IPS DF 6.9 (cell line): Measurements from ENCODE around the gene POLR2M.

Experiments
- DNase-seq: peaks from one replicate; pipeline ENCODE4 v3.0.0-alpha.2; 2013; ENCODE audit warnings: low read depth, low spot score
- H3K27ac ChIP-seq: one replicate; pipeline ENCODE4 v1.5.1; 2013; ENCODE audit warnings: low read length, control low read depth
- H3K27me3 ChIP-seq: 2 replicates; pipeline ENCODE4 v1.6.1; 2013; ENCODE audit warnings: mild to moderate bottlenecking, low read length; ENCODE audit not compliant: control insufficient read depth, insufficient read depth
- H3K36me3 ChIP-seq: 2 replicates; pipeline ENCODE4 v1.6.1; 2013; ENCODE audit warnings: low read length; ENCODE audit not compliant: control insufficient read depth, insufficient read depth
- H3K4me1 ChIP-seq: 2 replicates; pipeline ENCODE4 v1.6.1; 2013; ENCODE audit warnings: low read length; ENCODE audit not compliant: control insufficient read depth, insufficient read depth
- H3K4me3 ChIP-seq: 2 replicates; pipeline ENCODE4 v1.5.1; 2013; ENCODE audit warnings: mild to moderate bottlenecking, low read length
- H3K9me3 ChIP-seq: 2 replicates; pipeline ENCODE4 v1.6.1; 2013; ENCODE audit warnings: low read length, inconsistent platforms; ENCODE audit not compliant: control insufficient read depth, insufficient read depth
- WGBS: extraction: QIAGEN DNeasy Blood & Tissue Kit; methylation state at CpG from one replicate; pipeline ENCODE4 v1.1.7; 2013; ENCODE audit warnings: mixed read lengths, missing lambda C conversion rate; ENCODE audit not compliant: insufficient read length, insufficient coverage; 5-methylcytosine and 5-hydroxymethylcytosine counted together

The POLR2M gene

GRCh38 chr15:57735891-57736290 lies 29.4 kb downstream of the POLR2M start:
- Histone ChIP-seq H3K27ac (no peak overlapping the region), H3K36me3 (no peaks in the 10 kb centered on the region), H3K27me3 (no peaks in the 10 kb centered on the region), H3K9me3 (no peaks in the 10 kb centered on the region; the same call in 1 of the 2 replicates), H3K4me3 (no peak overlapping the region), H3K4me1 (no peaks in the 10 kb centered on the region)
- WGBS = no CpG with 5 or more reads among the region's 4 CpGs
- no peak for DNase-seq

GRCh38 chr15:57736591-57736990 lies 30.1 kb downstream of the POLR2M start:
- H3K4me1 ChIP-seq = no peaks in the 10 kb centered on the region
- H3K4me3 ChIP-seq = no peak overlapping the region
- no peaks in the 10 kb centered on the region for H3K36me3 ChIP-seq
- no peak for DNase-seq
- WGBS = no CpG with 5 or more reads among the region's 2 CpGs
- H3K27ac ChIP-seq = no peak overlapping the region
- no peaks in the 10 kb centered on the region for H3K27me3 ChIP-seq
- H3K9me3 ChIP-seq = no peaks in the 10 kb centered on the region; the same call in 1 of the 2 replicates

GRCh38 chr15:57738734-57739237 lies 32.3 kb downstream of the POLR2M start:
- Histone ChIP-seq H3K27ac (no peak overlapping the region), H3K36me3 (no peaks in the 10 kb centered on the region), H3K27me3 (no peaks in the 10 kb centered on the region), H3K9me3 (no peaks in the 10 kb centered on the region; the same call in 1 of the 2 replicates), H3K4me3 (no peak overlapping the region), H3K4me1 (no peaks in the 10 kb centered on the region)
- WGBS = no CpG with 5 or more reads among the region's 1 CpG
- DNase-seq = no peak

GRCh38 chr15:57740048-57740447 lies 33.5 kb downstream of the POLR2M start:
- Histone ChIP-seq H3K4me3 (no peak overlapping the region), H3K27me3 (no peaks in the 10 kb centered on the region), H3K27ac (no peak overlapping the region), H3K9me3 (no peaks in the 10 kb centered on the region; the same call in 1 of the 2 replicates), H3K4me1 (no peaks in the 10 kb centered on the region), H3K36me3 (no peaks in the 10 kb centered on the region)
- no CpG with 5 or more reads among the region's 4 CpGs for WGBS
- no peak for DNase-seq

GRCh38 chr15:57741089-57741488 lies 34.6 kb downstream of the POLR2M start:
- WGBS = no CpG with 5 or more reads among the region's 3 CpGs
- DNase-seq = no peak
- H3K36me3 ChIP-seq = no peaks in the 10 kb centered on the region
- no peaks in the 10 kb centered on the region; the same call in 1 of the 2 replicates for H3K9me3 ChIP-seq
- H3K27ac ChIP-seq = no peak overlapping the region
- no peaks in the 10 kb centered on the region for H3K27me3 ChIP-seq
- H3K4me3 ChIP-seq = no peak overlapping the region
- no peaks in the 10 kb centered on the region for H3K4me1 ChIP-seq

GRCh38 chr15:57743424-57743823 lies 36.9 kb downstream of the POLR2M start:
- H3K27me3 ChIP-seq = no peaks in the 10 kb centered on the region
- no peaks in the 10 kb centered on the region for H3K9me3 ChIP-seq
- no peak for DNase-seq
- WGBS = no CpG with 5 or more reads among the region's 4 CpGs
- no peaks in the 10 kb centered on the region for H3K4me1 ChIP-seq
- H3K27ac ChIP-seq = no peak overlapping the region
- no peak overlapping the region for H3K4me3 ChIP-seq
- H3K36me3 ChIP-seq = no peaks in the 10 kb centered on the region

- H3K36me3 ChIP-seq = no peaks in the 10 kb centered on the region
- H3K27ac ChIP-seq = no peak overlapping the region
- H3K9me3 ChIP-seq = no peaks in the 10 kb centered on the region
- WGBS = no CpG with 5 or more reads among the region's 9 CpGs
- no peaks in the 10 kb centered on the region for H3K27me3 ChIP-seq
- H3K4me1 ChIP-seq = no peaks in the 10 kb centered on the region
- no peak for DNase-seq
- H3K4me3 ChIP-seq = no peak overlapping the region
Measured at GRCh38 chr15:57746786-57747185, 40.3 kb downstream of the POLR2M start.

- H3K4me1 ChIP-seq = no peaks in the 10 kb centered on the region; the same call in 1 of the 2 replicates
- no peak overlapping the region for H3K27ac ChIP-seq
- no peaks in the 10 kb centered on the region for H3K9me3 ChIP-seq
- DNase-seq = no peak
- no peak overlapping the region for H3K4me3 ChIP-seq
- no peaks in the 10 kb centered on the region for H3K36me3 ChIP-seq
- no CpG with 5 or more reads among the region's 13 CpGs for WGBS
- no peaks in the 10 kb centered on the region for H3K27me3 ChIP-seq
Measured at GRCh38 chr15:57747206-57747896, 40.8 kb downstream of the POLR2M start.

- Histone ChIP-seq H3K4me3 (no peak overlapping the region), H3K9me3 (no peaks in the 10 kb centered on the region), H3K27ac (no peak overlapping the region), H3K36me3 (no peaks in the 10 kb centered on the region), H3K4me1 (no peaks in the 10 kb centered on the region; the same call in 1 of the 2 replicates), H3K27me3 (no peaks in the 10 kb centered on the region)
- no peak for DNase-seq
- WGBS = no CpG with 5 or more reads among the region's 3 CpGs
Measured at GRCh38 chr15:57751177-57751800, 44.8 kb downstream of the POLR2M start.

GRCh38 chr15:57752436-57752835 lies 45.9 kb downstream of the POLR2M start:
- Histone ChIP-seq H3K36me3 (no peaks in the 10 kb centered on the region), H3K27me3 (no peaks in the 10 kb centered on the region), H3K4me1 (no peaks in the 10 kb centered on the region; the same call in 1 of the 2 replicates), H3K9me3 (no peaks in the 10 kb centered on the region), H3K27ac (no peak overlapping the region), H3K4me3 (no peak overlapping the region)
- WGBS = no CpG with 5 or more reads among the region's 9 CpGs
- DNase-seq = no peak
